Mesodermal cell (in vitro differentiated cells): ENCODE results near the gene ARSG.
A peak's percentile ranks its signal among the peaks of the same experiment; 100 is the strongest.

Source experiments
- H3K27ac ChIP-seq: 2 replicates; pipeline ENCODE4 v1.7.0; 2013; ENCODE audit warnings: mild to moderate bottlenecking, low read depth, low read length, moderate library complexity; ENCODE audit not compliant: severe bottlenecking
- H3K36me3 ChIP-seq: 2 replicates; pipeline ENCODE4 v1.7.1; 2013; ENCODE audit warnings: mild to moderate bottlenecking, low read length, moderate library complexity; ENCODE audit not compliant: control insufficient read depth, insufficient read depth
- H3K4me1 ChIP-seq: one replicate; pipeline ENCODE4 v1.7.1; 2013; ENCODE audit warnings: mild to moderate bottlenecking, low read length; ENCODE audit not compliant: insufficient read depth, control insufficient read depth, poor library complexity, severe bottlenecking
- H3K4me3 ChIP-seq: 2 replicates; pipeline ENCODE4 v1.7.0; 2013; ENCODE audit warnings: low read length, control low read depth, mild to moderate bottlenecking; ENCODE audit not compliant: insufficient read depth, poor library complexity, severe bottlenecking; ENCODE audit errors: extremely low read depth
- H3K9me3 ChIP-seq: 2 replicates; pipeline ENCODE4 v1.7.1; 2013; ENCODE audit warnings: mild to moderate bottlenecking, low read length, moderate library complexity; ENCODE audit not compliant: control insufficient read depth
- WGBS, 2 experiments: methylation state at CpG; one replicate each; pipeline ENCODE4 v1.1.5; 2013; ENCODE audit warnings: missing lambda C conversion rate in 2 of 2; ENCODE audit not compliant: insufficient coverage in 2 of 2; 5-methylcytosine and 5-hydroxymethylcytosine counted together

ARSG gene

DNA sequence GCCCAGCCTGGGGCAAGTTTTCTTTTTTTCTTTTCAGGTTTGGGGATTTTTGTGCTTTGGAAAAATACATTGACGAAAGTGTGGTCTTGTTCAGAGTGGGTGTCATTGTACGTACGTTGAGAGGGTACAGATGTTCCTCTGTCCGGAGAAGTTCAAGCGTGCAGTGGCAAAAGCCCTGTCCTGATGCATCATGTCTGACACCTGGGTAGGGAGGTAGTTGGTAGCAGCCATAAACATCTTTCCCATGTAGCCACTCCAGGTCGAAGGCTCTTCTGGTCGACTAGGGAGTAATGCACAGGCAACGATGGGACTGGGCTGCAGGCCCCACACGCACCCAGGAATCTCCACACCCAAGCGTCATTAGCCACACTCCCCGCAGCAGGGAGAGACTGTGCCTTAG is 138.6 kb downstream of the ARSG start:
- H3K36me3 ChIP-seq: peaks cover 86% of the 10 kb centered on the region
- WGBS, 2 experiments: 96 to 98% methylated on average over 8 to 11 of the region's 11 CpGs
- no peak overlapping the region for H3K4me3 ChIP-seq
- H3K9me3 ChIP-seq: no peaks in the 10 kb centered on the region
- no peaks in the 10 kb centered on the region for H3K4me1 ChIP-seq
- H3K27ac ChIP-seq: no peak overlapping the region

DNA sequence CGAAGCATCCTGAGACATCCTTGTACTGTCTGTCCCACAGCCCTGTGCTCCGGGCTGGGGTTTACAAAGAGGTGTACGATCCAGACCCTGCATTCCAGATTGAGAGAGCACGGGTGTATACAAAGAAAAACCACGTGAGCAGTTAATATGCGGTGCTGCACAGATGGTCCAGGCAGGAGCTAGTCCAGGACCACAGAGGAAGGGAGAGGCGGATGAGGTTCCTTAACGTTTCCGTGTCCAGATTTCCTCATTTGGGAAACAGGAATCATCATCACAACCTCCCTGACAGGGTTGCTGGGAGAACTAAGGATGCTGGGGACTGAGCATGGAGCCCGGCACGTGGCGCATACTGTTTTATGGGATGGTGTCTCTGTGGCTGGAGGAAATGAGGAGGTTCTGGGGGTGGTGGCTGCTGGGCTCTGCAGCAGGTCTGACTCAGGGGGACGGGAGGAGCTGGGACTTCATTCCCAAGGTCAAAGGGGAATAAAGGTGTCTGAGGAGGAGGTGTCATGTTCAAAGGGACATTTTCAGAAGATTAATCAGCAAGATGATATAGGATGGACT is 139.8 kb downstream of the ARSG start:
- Histone ChIP-seq H3K4me3 (no peak overlapping the region), H3K4me1 (peaks cover 2% of the 10 kb centered on the region), H3K36me3 (peaks cover 90% of the 10 kb centered on the region), H3K27ac (no peak overlapping the region), H3K9me3 (no peaks in the 10 kb centered on the region)
- 88 to 98% methylated on average over 9 to 13 of the region's 13 CpGs for WGBS, 2 experiments

DNA sequence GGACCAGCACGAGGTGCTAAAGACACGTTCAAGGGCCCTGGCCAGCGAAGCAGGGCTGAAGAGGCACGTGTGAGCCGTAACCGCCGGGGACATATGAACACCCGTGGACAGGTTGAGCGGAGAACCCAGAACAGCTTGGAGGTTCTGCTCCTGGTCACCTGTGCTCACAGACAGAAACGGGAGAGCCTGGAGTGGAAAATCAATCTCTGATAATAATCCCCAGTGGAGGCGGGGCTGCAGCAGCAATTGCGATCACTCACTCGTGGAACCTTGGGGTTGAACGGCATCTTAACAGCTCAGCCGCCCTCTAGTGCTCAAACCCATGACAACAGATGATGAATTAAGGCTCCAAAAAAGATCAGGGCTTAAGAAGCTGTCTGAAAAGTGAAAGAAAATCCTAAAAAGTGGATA is 140.4 kb downstream of the ARSG start:
- no peak overlapping the region for H3K4me3 ChIP-seq
- peaks cover 86% of the 10 kb centered on the region for H3K36me3 ChIP-seq
- no peak overlapping the region for H3K27ac ChIP-seq
- H3K9me3 ChIP-seq: no peaks in the 10 kb centered on the region
- H3K4me1 ChIP-seq: peaks cover 4% of the 10 kb centered on the region
- 70 to 72% methylated on average over 11 to 14 of the region's 15 CpGs for WGBS, 2 experiments

DNA sequence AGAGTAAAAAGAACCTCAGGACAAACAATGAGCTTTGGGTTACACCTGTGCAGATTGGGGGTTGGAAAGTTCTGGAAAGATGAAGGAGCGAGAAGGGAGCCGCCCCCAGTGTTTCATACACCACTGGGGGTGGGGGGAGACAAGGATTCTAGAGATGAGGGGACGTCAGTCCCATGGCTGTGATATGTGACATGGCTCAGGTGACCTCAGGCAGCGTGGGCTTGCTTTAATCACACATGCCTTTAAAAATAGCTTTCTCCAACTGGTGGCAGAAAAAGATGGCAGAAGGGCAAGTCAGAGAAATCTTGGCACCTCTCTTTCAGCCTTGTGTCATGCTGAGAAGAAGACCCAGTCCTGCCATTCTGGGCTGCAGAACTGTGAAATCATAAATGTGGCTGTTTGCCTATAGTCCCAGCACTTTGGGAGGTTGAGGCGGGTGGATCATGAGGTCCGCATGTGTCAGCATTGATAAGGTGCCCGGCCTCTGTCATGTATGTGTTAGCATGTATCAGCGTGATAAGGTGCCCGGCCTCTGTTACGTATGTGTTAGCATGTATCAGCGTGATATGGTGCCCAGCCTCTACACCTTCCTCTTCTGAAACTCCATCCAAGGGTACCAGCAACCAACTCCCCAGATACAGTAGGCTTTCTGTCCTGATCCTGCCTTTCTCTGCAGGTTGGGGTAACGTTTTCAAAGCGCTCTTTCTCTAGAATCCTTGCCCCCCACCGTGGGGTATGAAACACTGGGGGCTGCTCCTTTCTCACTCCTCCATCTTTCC is 141.0 kb downstream of the ARSG start:
- 94 to 95% methylated on average over 8 to 10 of the region's 14 CpGs for WGBS, 2 experiments
- no peaks in the 10 kb centered on the region for H3K9me3 ChIP-seq
- peaks cover 6% of the 10 kb centered on the region for H3K4me1 ChIP-seq
- H3K27ac ChIP-seq: no peak overlapping the region
- H3K36me3 ChIP-seq: peaks cover 81% of the 10 kb centered on the region
- H3K4me3 ChIP-seq: no peak overlapping the region

DNA sequence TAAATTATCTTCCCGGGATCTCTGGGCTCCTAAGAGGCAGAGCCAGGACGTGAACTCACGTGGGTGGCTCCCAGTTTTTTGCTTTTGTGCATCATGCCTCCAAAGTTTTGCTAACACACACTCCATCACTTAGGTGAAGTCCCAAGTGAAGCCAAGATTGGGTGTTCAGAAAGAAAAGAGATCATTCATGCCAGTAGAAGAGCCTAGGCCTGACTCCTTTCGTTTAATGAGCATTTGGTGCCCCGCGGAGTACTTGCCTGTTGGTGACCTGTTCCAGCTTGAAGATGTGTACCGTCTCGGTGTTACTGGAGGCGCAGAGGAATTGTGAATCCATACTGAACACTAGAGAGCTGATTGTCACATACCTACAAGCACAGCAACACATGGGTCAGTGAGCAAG is 141.9 kb downstream of the ARSG start:
- Histone ChIP-seq H3K4me3 (no peak overlapping the region), H3K4me1 (peaks cover 8% of the 10 kb centered on the region), H3K27ac (no peak overlapping the region), H3K9me3 (no peaks in the 10 kb centered on the region), H3K36me3 (peaks cover 73% of the 10 kb centered on the region)
- 88 to 98% methylated on average over 6 to 8 of the region's 9 CpGs for WGBS, 2 experiments

DNA sequence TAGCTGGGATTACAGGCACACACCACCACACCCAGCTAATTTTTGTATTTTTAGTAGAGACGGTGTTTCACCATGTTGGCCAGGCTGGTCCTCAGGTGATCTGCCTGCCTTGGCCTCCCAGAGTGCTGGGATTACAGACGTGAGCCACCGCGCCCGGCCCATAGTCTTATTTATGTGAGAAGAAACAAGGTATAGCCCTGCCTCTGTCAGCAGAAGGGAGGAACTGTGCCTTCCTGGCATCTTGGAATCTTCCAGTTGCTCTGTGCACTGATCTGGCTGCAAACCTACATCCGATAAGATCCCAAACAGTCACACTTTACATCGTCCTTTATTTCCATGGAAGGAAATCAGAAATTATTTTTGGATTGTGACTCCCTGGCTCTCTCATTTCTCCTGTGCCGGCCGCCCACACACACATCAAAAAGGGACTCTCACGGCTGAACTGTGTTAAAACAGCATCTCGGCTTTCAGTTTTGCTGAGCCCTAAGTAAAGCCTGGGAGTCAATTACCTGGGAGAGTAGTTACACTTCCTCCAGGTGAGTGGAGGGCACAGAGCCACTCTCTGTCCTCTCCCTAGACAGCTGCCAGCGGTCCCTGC is 142.7 kb downstream of the ARSG start:
- 95 to 100% methylated on average over 9 of the region's 12 CpGs for WGBS, 2 experiments
- Histone ChIP-seq H3K4me1 (peaks cover 14% of the 10 kb centered on the region), H3K4me3 (no peak overlapping the region), H3K36me3 (peaks cover 69% of the 10 kb centered on the region), H3K27ac (no peak overlapping the region), H3K9me3 (no peaks in the 10 kb centered on the region)

DNA sequence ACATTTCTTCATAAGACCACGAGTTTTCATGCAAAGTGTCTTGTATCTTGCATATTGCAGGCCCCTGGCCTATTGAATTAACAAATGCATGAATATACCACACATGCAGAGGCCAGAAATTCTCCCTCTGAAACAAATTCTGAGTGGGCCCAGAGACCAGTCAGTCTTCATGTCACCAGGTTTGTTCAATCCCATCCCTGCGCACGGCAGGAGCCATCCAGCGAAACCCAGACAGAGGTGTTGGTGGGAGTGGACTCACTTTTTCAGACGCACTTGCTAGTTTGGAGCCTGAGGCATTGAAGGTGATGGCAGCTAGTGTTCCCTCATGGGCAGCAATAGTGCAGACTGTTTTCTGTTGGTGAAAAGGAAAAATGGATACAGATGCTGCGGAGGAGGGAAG is 144.1 kb downstream of the ARSG start:
- H3K4me3 ChIP-seq: no peak overlapping the region
- no peaks in the 10 kb centered on the region for H3K9me3 ChIP-seq
- WGBS, 2 experiments: 96 to 100% methylated on average over 4 of the region's 6 CpGs
- peaks cover 22% of the 10 kb centered on the region for H3K4me1 ChIP-seq
- H3K27ac ChIP-seq: no peak overlapping the region
- peaks cover 73% of the 10 kb centered on the region for H3K36me3 ChIP-seq

DNA sequence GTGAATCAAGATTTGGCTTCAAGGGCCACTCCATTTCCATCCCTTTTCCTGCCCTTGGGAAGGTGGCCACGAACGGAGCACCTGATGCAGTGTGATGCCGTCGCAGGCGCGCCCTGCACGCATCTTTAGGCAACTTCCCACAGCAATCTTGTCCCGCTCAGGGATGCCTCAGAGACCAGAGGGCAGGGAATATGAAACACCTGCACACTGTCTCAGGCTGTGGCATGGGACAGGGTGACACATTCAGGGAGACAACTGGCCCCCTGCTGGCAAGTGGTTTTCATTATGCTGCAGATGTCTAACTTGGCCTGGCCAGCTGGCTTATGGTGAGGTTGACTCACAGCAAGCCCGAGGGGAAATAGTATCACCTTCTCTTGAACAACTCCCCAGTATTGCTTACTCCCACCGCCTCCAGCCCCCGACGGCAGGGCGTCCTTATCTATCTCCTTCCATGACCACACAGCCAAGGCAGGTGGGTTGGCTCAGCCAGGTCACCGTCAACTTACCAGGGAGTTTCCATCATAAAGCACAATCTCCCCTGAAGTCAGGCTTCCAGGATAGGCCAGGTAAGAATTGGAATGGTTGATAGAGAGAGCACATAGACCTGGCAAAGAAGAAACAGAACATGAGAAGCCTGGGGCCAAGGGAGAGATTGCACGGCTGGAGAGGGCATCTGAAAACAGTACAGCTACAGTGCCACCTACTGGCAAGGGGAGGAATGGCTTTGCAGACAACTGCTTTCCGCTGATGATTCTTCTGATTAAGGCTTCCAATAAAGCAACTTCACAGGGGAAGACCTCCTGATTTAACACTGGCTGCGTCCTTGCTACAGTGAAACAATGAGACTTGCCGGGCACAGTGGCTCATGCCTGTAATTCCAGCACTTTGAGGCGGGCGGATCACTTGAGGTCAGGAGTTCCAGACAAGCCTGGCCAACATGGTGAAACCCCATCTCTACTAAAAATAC is 144.9 kb downstream of the ARSG start:
- peaks cover 68% of the 10 kb centered on the region for H3K36me3 ChIP-seq
- H3K4me3 ChIP-seq: no peak overlapping the region
- no peak overlapping the region for H3K27ac ChIP-seq
- H3K9me3 ChIP-seq: no peaks in the 10 kb centered on the region
- 74 to 78% methylated on average over 18 to 19 of the region's 20 CpGs for WGBS, 2 experiments
- H3K4me1 ChIP-seq: peaks cover 30% of the 10 kb centered on the region

DNA sequence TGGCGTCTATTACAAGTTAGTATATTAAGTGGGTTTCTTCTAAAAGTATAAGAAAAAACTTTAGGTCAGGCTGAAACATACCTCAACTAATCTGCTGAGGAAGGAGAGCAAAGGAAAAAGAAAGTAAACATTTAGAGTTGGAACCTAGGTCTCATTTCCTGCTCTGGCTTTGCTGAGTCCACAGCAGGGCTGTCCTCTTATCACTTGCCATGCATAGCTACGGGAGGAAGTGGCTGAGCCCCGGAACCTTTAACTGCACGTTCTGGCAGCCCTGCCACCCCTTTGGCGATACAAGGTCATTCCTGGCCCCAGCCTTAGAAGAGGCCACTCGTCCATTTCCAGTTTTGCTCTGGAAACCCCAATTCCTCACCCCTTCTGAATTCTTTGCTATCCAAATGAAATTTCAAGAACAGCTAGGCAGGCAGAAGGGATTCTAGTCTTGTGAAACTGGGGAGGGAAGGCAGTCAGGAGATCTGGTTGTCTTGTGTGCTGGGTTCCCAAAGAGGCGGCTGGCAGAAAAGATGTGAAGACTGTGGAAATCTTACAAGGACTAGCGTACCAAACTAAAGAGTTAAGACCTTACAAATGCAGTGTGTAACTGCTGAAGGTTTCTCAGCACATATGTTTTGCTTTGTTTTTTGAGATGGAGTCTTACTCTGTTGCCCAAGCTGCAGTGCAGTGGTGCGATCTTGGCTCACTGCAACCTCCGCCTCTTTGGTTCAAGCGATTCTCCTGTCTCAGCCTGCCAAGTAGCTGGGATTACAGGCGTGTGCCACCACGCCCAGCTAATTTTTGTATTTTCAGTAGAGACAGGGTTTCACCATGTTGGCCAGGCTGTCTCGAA is 146.9 kb downstream of the ARSG start:
- peaks cover 39% of the 10 kb centered on the region for H3K4me1 ChIP-seq
- peak overlapping the region; percentile 87 for H3K27ac ChIP-seq
- H3K4me3 ChIP-seq: no peak overlapping the region
- H3K36me3 ChIP-seq: peaks cover 60% of the 10 kb centered on the region
- H3K9me3 ChIP-seq: no peaks in the 10 kb centered on the region
- WGBS, 2 experiments: 70 to 71% methylated on average over 13 of the region's 14 CpGs
